CD4-positive, alpha-beta T cell (primary cell): ENCODE results near the gene EMC9. TPM values are rescaled to one million over a fixed set of nuclear protein-coding genes. Genes with fewer than 3 reads are reported as not detected.

Experiments used
- ATAC-seq: fragments of 200-7000 bp; cut with Tn5 transposase; one replicate; pipeline ENCODE4 v1.10.0; 2022; ENCODE audit warnings: mild to moderate bottlenecking; ENCODE audit not compliant: poor library complexity
- CTCF ChIA-PET: fragments of 350-600 bp; sonication (Branson Sonifier 250); formaldehyde crosslinking; loops from one replicate; lab custom pipeline; 2021; ENCODE audit warnings: antibody characterized with exemption, inconsistent platforms; lab: Charles Lee
- POLR2A ChIA-PET: fragments of 350-600 bp; sonication (Branson Sonifier 250); formaldehyde crosslinking; loops from one replicate; lab custom pipeline; 2021; ENCODE audit warnings: antibody characterized with exemption, inconsistent platforms; lab: Charles Lee
- DNase-seq, 14 experiments: peaks; one replicate each; pipeline ENCODE4 v3.0.0-alpha.2; 2013 to 2020; ENCODE audit warnings: mixed read lengths in 2 of 14
- H3K27ac ChIP-seq, 2 donors: one replicate each; pipeline versions ENCODE4 v1.5.1 to v1.7.0; 2013; ENCODE audit warnings: low read length in 2 of 2, low read depth in 1 of 2, mild to moderate bottlenecking in 1 of 2
- H3K27me3 ChIP-seq, 2 experiments: 1 replicate in 1 of 2; 2 replicates in 1 of 2; pipeline versions ENCODE4 v1.6.1 to v1.7.0; 2013; ENCODE audit warnings: low read length in 2 of 2, control low read depth in 1 of 2, mild to moderate bottlenecking in 1 of 2, moderate library complexity in 1 of 2; ENCODE audit not compliant: insufficient read depth in 2 of 2, control insufficient read depth in 1 of 2
- H3K36me3 ChIP-seq: one replicate; pipeline ENCODE4 v1.6.1; 2013; ENCODE audit warnings: low read length, control low read depth; ENCODE audit not compliant: insufficient read depth
- H3K4me1 ChIP-seq: one replicate; pipeline ENCODE4 v1.6.1; 2013; ENCODE audit warnings: low read length, control low read depth; ENCODE audit not compliant: insufficient read depth
- H3K4me3 ChIP-seq: one replicate; pipeline ENCODE4 v1.5.1; 2013; ENCODE audit warnings: mild to moderate bottlenecking, low read length, moderate library complexity
- H3K9me3 ChIP-seq, 2 experiments: 1 replicate in 1 of 2; 2 replicates in 1 of 2; pipeline versions ENCODE4 v1.6.1 to v1.7.0; 2013; ENCODE audit warnings: low read length in 2 of 2, mild to moderate bottlenecking in 2 of 2, control low read depth in 1 of 2, moderate library complexity in 1 of 2; ENCODE audit not compliant: control insufficient read depth in 1 of 2, insufficient read depth in 1 of 2
- H3K27ac Mint-ChIP-seq: one replicate; pipeline ENCODE4 v1.8.0; 2020; ENCODE audit warnings: mixed read lengths
- H3K27me3 Mint-ChIP-seq: one replicate; pipeline ENCODE4 v1.8.0; 2021; ENCODE audit warnings: mixed read lengths
- H3K36me3 Mint-ChIP-seq: one replicate; pipeline ENCODE4 v1.8.0; 2021; ENCODE audit warnings: low read depth, mixed read lengths
- H3K4me1 Mint-ChIP-seq: one replicate; pipeline ENCODE4 v1.8.0; 2021; ENCODE audit warnings: low read depth, mixed read lengths
- H3K4me3 Mint-ChIP-seq: one replicate; pipeline ENCODE4 v1.8.0; 2020; ENCODE audit warnings: mild to moderate bottlenecking, mixed read lengths
- H3K9me3 Mint-ChIP-seq: one replicate; pipeline ENCODE4 v1.8.0; 2020; ENCODE audit warnings: mixed read lengths
- CTCF ChIP-seq: fragments of 200-600 bp; IDR thresholded peaks from one replicate; pipeline ENCODE4 v1.8.0; 2022; ENCODE audit warnings: antibody characterized with exemption, mild to moderate bottlenecking
- intact Hi-C, 2 experiments: fragments of 100-400 bp; cut with DNase I in 1 of 2; cut with micrococcal nuclease in 1 of 2; formaldehyde crosslinking; loops; one replicate each; pipeline versions ENCODE4 v1.15.1 to v1.9.0; 2023 to 2025; cut with DNase I, micrococcal nuclease
- total RNA-seq, 174 experiments: library from RNA in 2 of 174; stranded (reverse) in 2 of 174; gene quantifications; one replicate each; pipeline ENCODE4 v1.2.3 and lab custom pipeline; 2021 to 2026

EMC9 gene
- total RNA-seq, 2 experiments from 2014 or later: 11.8 to 13.1 TPM

- no peaks in the 10 kb centered on the region for H3K9me3 ChIP-seq
- Mint-ChIP-seq H3K36me3 (peaks cover 86% of the 10 kb centered on the region), H3K4me1 (no peaks in the 10 kb centered on the region), H3K27ac (peak overlapping the region; percentile 42), H3K9me3 (no peaks in the 10 kb centered on the region), H3K4me3 (no peak overlapping the region), H3K27me3 (no peaks in the 10 kb centered on the region)
- no peak overlapping the region for H3K27ac ChIP-seq
- no peak for TF ChIP-seq CTCF
- no peaks in the 10 kb centered on the region for H3K27me3 ChIP-seq
- H3K4me3 ChIP-seq: no peak overlapping the region
- H3K4me1 ChIP-seq: peaks cover 3% of the 10 kb centered on the region
- peak; percentile 7 for ATAC-seq
- intact Hi-C loops: no loop called here
- CTCF ChIA-PET: no interaction called here
- no peak for DNase-seq
- peaks cover 98% of the 10 kb centered on the region for H3K36me3 ChIP-seq
- POLR2A ChIA-PET: interaction anchor here (1.3 to 1.4 kb wide), 2 partner anchors 11 to 20 kb away, joined by 4 read pairs; partner anchors contain the start of gene IRF9
Observed at GRCh38 chr14:24181371-24182077, 40.1 kb upstream of the EMC9 start.

GRCh38 chr14:24179961-24180796 lies 38.8 kb upstream of the EMC9 start:
- CTCF ChIA-PET: no interaction called here
- H3K9me3 Mint-ChIP-seq: no peaks in the 10 kb centered on the region
- H3K27ac Mint-ChIP-seq: no peak overlapping the region
- no peak overlapping the region for H3K4me3 ChIP-seq
- H3K4me1 Mint-ChIP-seq: no peaks in the 10 kb centered on the region
- no peaks in the 10 kb centered on the region for H3K27me3 ChIP-seq
- peaks cover 80% of the 10 kb centered on the region for H3K36me3 Mint-ChIP-seq
- H3K9me3 ChIP-seq: no peaks in the 10 kb centered on the region
- POLR2A ChIA-PET: interaction anchor here (1.3 to 1.8 kb wide), 3 partner anchors 8 to 19 kb away, joined by 4 read pairs; partner anchors contain the start of genes IPO4 and IRF9
- no peaks in the 10 kb centered on the region for H3K27me3 Mint-ChIP-seq
- intact Hi-C loops: no loop called here
- peaks cover 87% of the 10 kb centered on the region for H3K36me3 ChIP-seq
- DNase-seq (no peak), ATAC-seq (no peak)
- H3K4me1 ChIP-seq: peaks cover 3% of the 10 kb centered on the region
- TF ChIP-seq CTCF: no peak
- no peak overlapping the region for H3K4me3 Mint-ChIP-seq
- H3K27ac ChIP-seq: no peak overlapping the region

GRCh38 chr14:24179294-24179960 lies 38.0 kb upstream of the EMC9 start:
- ATAC-seq (no peak), DNase-seq (no peak)
- ChIA-PET CTCF (interaction anchor here (1.0 kb wide), 1 partner anchor 36 kb away, joined by 3 read pairs; the partner anchor contains the start of gene MDP1), POLR2A (interaction anchor here (0.9 to 1.8 kb wide), 2 partner anchors 9 to 18 kb away, joined by 3 to 4 read pairs; partner anchors contain the start of genes IPO4 and IRF9)
- TF ChIP-seq CTCF: no peak
- Histone ChIP-seq H3K36me3 (peaks cover 83% of the 10 kb centered on the region), H3K27ac (no peak overlapping the region), H3K4me1 (peaks cover 3% of the 10 kb centered on the region), H3K9me3 (no peaks in the 10 kb centered on the region), H3K27me3 (no peaks in the 10 kb centered on the region), H3K4me3 (no peak overlapping the region)
- Mint-ChIP-seq H3K36me3 (peaks cover 81% of the 10 kb centered on the region), H3K27me3 (no peaks in the 10 kb centered on the region), H3K27ac (peak overlapping the region; percentile 47), H3K9me3 (no peaks in the 10 kb centered on the region), H3K4me1 (peaks cover 6% of the 10 kb centered on the region), H3K4me3 (no peak overlapping the region)
- intact Hi-C loops: no loop called here
